Lung microvascular endothelial cell (primary cell): ENCODE data around the gene BIRC2. TPM values are rescaled to one million over a fixed set of nuclear protein-coding genes. Genes with fewer than 3 reads are reported as not detected.

ENCODE experiments used
- total RNA-seq: library from RNA; depleted of rRNA; stranded (reverse); fragments of >200 nt; gene quantifications from 2 replicates; pipeline ENCODE4 v1.2.1, GENCODE V29; 2014

Gene BIRC2
- total RNA-seq, 1 donor from 2014 or later: 44.4 TPM

Other genes with a start within 250 kb of the BIRC2 start
- 54.5 and 94.6 TPM in 2 replicates for gene YAP1, start 236.8 kb upstream of the BIRC2 start, total RNA-seq
- 1.5 and 3.0 TPM in 2 replicates for gene BIRC3, start 29.7 kb upstream of the BIRC2 start, total RNA-seq
- 169 and 269 TPM in 2 replicates for gene TMEM123, start 105.6 kb downstream of the BIRC2 start, total RNA-seq
- gene MMP7, start 183.5 kb downstream of the BIRC2 start, total RNA-seq: 0.20 and 10.0 TPM in 2 replicates